Measurements from ENCODE around the gene VPREB3.
A peak's percentile ranks its signal among the peaks of the same experiment; 100 is the strongest.

VPREB3 gene

DNA sequence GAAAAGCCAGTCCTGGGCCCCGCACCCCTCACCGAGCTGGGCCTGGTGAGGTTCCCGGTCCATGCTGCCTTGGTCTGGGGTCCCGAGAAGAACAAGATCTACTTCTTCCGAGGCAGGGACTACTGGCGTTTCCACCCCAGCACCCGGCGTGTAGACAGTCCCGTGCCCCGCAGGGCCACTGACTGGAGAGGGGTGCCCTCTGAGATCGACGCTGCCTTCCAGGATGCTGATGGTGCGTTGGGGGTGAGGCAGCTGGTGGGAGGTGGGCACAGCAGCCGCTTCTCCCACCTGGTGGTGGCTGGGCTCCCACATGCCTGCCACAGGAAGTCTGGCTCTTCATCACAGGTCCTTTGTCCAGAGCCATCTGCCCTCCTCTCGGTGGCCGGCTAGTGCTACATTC is 28.0 kb upstream of the VPREB3 start:
- DNase-seq: no peak

DNA sequence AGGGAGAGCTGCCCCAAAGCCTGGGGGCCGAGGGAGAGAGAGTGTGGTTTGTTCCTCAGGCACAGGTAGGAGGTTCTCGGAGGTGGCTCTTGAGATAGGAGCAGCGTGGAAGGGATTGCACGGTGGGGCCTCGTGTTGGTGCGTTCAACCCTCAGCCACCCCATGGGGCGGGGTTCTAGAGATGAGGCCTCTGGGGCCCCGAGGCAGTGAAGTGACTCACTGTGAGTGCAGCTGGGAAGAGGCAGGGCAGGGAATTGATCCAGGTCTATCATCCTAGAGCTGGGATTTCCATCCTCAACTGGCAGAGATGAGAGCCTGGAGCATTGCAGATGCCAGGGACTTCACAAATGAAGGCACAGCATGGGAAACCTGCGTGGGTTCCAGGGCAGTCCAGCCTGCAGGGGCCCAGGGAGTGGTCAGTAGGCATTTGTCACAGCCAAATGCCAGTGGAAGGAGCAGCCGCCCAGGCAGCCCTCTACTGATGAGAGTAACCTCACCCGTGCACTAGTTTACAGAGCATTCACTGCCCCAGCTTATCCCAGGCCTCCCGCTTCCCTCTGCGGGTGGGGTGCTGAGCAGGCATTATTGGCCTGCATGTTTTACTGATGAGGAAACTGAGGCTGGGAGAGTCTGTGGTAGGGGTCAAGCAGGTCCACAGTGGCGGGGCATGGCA is 27.4 kb upstream of the VPREB3 start:
- DNase-seq: no peak

DNA sequence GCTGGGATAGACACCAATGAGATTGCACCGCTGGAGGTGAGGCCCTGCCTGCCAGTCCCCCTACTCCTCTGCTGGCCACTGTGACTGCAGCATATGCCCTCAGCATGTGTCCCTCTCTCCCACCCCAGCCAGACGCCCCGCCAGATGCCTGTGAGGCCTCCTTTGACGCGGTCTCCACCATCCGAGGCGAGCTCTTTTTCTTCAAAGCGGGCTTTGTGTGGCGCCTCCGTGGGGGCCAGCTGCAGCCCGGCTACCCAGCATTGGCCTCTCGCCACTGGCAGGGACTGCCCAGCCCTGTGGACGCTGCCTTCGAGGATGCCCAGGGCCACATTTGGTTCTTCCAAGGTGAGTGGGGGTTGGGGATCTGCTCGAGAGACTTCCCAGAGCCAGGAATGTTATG is 26.8 kb upstream of the VPREB3 start:
- DNase-seq: no peak

DNA sequence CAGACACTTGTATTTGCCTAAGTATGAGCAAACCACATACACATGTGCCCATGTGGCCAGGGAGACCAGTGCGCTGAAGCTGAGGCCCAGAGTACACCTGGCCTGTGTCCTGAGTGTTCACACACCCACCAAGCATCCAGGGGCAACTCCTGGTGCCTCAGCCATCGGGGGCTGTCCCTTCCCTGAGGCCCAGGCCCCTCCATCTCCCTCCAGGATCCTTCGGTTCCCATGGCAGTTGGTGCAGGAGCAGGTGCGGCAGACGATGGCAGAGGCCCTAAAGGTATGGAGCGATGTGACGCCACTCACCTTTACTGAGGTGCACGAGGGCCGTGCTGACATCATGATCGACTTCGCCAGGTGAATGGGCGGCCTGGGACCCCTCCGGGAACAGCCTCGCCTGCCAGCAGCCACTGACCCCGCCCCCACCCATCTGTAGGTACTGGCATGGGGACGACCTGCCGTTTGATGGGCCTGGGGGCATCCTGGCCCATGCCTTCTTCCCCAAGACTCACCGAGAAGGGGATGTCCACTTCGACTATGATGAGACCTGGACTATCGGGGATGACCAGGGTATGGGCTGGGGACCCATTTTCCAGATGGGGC is 26.0 kb upstream of the VPREB3 start:
- no peak for DNase-seq

DNA sequence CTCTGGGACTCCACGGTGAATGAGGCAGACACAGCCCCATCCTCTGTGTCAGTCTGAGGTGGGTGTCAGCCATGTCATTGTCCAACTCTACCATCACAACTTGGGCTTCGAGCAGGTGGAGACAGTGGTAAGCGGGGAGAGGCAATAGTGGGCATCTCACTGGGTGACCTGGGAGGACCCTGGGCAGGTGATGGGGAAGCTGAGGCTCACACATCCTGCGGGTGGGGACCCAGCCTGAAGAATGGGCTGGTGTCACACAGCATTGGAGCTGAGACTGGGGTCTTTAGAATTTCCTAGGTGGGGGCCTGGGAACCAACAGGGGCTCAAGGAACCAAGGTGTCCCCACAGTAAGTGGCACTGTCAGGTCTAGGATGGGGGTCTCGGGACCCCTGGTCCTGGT is 25.5 kb upstream of the VPREB3 start:
- no peak for DNase-seq

DNA sequence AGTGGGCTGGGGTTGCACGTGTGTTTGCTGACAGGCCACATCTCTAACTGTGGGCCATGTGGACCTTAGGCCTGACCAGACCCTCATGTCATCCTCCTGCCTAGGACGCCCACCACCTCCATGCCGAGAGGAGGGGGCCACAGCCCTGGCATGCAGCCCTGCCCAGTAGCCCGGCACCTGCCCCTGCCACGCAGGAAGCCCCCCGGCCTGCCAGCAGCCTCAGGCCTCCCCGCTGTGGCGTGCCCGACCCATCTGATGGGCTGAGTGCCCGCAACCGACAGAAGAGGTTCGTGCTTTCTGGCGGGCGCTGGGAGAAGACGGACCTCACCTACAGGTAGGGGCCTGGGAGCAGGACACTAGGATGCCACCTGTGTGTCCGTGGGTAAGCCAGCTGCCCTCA is 24.9 kb upstream of the VPREB3 start:
- DNase-seq: no peak

DNA sequence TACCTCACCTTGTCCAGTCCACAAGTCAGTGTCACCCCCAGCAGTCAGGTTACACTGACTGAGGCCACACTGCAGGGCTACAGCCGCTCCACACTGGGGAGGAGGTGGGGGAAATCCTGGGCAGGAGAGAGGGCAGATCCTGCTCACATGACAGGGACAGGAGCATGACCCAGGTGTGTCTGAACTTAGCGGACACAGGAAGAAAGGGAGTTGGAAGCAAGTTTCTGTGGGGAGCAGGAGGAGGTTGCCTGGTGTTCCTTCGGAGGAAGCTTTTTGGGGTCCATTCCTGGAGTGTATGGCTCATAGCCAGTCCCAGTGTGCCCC is 24.3 kb upstream of the VPREB3 start:
- DNase-seq: no peak

DNA sequence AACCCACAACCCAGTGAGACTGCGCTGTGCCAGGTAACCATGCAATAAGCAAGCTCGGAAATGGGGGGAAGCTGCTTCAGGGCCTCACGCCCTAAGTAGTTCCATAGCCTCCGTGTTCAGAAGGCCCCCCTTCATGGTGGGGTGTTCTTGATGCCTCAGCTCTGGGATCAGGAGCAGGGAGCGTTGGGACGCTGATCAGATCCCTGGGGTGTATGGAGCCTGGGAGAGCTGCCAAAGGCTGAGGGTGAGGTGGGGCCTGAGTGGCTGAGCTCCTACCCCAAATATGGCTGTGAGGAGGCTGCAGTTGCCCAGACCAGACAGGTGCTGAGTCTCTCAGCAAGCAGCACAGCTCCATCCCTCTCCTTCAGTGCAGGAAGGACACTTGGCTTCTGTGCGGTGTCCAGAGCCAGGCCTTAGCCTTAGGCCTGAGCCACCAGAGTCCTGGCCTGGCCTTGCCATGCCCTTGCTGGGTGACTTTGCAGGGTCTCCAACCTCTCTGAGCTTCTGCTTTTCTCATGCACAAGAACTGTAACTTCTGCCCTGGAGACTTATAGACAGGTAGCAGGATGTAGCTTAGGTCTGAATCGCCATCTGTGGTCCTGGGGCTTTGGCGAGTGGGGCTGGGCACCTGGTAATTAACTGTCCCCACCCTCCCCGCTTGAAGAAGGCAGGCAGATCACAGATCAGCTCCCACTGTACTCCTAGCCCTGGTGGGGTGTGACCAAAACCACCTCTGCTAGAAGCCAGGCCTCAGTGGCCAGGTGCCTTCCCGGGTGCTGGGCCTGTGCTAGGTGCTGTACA is 23.8 kb upstream of the VPREB3 start:
- DNase-seq: no peak

DNA sequence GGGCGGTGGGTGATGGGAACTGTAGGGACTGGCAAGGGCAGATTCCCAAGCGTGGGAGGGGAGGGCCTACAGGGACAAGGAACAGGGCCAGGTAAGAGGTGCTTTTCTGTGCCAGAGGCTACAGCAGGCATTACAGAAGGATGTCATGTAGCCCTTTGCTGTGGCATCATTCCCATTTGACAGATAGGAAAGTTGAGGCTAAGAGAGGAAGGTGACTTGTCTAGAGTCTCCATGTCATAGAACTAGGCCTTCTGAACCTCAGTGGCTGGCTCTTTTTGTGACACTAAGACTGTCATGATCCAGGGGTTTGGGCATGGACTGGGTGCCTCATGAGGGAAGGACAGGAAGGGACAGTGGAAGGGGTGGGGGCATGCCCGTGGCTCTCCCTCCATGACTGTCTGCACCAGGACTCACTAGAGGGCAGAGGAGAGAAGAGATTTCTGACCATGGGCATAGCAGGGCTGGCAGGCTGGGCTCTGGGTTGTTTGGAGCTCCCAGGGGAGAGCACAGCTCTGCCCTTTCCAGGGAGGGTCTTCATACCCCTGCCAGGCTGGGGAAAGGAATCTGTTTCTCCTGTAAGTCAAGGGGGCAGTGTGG is 21.7 kb upstream of the VPREB3 start:
- no peak for DNase-seq

DNA sequence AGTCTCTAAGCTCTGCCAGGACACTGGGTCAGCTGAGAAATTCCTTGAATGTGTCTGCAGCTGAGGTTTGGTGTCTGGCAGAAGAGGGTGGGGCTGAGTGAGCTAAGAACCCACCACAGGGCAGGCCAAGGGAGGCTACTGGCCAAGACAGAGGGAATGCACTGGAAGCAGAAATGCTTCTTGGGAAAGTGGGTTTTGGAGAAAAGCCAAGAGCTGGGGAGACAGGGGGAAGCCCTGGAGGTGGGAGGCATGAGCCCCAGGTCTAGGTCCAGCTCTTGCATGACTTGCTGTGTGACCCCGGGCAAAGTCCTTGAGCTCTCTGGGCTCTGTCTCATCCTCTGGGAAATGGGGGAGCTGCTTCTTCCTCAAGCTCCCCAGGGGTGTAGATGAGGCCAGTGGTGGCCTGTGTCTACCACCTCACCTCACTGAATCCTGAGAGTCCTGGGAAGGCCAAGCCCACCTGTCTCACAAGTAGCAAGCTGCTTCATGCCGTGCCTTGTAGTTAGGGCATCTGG is 20.8 kb upstream of the VPREB3 start:
- DNase-seq: no peak

DNA sequence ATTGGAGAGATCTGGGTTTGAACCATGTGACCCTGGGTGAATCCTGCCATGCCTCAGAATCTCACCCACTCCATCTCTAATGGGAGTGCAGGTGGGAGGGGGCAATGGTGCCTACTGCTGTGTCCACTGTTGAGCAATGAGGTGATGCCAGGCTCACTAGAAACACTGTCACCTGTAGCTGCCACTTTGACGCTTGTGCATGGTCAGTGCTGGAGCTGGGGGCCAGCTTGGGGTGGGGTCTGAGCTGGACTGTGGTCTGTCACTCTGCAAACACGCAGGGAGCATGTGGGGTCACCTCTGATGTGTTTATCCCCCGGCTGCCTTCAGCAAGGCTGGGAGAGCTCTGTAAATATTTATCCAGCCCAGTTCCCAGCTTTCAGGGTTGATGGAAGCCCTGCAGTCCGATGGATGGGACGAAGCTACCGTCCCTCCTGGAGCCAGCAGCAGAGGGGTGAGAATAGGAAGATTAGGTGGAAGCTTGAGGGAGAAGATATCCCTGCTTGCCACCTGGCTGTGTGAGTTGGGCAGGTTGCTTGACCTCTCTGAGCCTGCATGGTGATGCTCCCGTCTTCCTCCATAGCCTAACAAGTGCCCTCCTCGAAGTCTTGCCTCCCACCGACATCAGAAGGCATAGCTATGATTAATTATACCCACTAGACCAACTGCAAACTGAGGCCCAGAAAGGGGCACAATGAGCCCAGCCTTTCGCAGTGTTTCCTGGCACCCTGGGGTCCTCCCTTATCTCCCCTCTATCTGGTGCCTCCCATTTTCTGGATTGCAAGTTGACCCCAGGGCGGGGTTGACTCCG is 20.1 kb upstream of the VPREB3 start:
- DNase-seq: no peak

DNA sequence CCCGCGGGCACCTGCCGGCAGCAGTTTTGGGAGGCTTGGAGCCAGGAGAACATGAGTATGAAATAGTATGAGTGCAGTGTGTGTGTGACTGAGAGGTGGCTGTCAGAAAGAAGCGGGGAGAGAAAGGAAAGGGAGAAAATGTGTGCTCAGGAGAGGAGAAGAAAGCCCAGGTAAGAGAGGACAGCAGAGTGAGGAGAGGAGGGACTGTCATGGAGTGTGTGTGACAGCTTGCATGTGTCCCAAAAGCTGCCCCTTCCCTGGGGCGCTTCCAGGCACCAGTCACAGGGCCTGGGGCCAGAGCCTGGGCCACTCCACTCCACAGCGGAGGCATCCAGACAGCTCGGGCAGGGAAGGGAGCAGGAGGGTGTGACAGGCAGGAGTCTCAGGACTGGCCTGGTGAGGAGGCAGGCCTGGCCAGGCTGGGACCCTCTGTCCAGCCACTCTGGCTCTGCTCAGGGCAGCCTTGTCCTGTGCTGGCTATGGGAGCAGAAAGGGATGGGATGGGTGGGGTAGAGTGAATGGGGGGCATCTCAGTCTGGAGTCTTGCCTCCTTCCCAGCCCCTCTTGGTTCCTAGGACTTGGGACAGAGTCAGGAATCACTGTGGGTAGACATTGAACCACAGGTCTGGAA is 19.4 kb upstream of the VPREB3 start:
- DNase-seq: no peak

DNA sequence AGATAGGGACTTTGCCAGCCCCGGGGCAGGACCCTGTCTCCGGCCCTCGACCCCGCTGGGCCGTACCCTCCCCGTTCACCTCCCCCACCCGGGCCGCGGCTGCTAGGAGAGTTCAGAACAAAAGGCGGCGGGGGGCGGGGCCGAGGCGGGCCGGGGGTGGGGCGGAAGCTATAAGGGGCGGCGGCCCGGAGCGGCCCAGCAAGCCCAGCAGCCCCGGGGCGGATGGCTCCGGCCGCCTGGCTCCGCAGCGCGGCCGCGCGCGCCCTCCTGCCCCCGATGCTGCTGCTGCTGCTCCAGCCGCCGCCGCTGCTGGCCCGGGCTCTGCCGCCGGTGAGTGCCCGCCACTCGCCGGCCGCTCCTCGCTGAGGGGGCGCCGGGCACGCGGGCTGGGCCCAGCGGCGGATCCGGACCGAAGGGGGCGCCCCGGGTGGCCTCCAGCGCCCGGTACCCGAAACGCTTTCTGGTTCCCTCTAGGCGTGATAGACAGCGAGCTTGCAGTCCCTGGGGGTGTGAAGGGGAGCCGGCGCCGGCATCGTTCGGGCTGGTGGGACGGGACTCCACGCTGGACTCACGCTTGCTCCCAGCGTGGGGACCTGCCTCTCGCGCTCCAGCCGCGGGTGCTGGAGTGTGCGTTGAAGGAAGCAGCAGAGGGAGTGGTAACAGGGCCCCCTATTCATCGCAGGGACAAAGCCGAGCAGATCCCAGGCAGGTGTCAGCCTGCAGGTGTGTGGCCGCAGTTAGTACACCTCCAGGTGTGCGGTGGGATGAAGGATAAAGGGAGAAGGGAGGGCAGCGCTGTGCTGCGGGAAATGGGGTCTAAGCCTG is 18.6 kb upstream of the VPREB3 start, which contains the start of gene MMP11:
TSS of gene MMP11 (plus strand) at position 201 of the 825 bp plus-strand sequence. CDS start at position 223, 22 bp downstream.
- peak; percentile 72 for DNase-seq

DNA sequence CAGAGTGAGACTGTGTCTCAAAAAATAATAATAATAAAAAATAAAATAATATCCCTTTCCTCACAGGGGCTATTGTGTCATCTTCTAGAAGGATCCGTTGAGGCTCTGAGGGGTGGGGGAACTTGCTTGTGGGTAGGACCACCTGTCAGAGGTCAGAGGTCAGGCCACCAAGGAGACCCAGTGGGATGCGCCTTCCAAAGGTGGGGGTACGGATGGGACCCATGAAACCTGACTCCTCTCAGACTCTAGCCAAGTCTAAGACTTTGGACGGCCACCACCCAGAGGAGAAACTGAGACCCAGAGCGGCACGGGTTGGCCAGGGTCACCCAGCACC is 18.1 kb upstream of the VPREB3 start:
- DNase-seq: no peak

DNA sequence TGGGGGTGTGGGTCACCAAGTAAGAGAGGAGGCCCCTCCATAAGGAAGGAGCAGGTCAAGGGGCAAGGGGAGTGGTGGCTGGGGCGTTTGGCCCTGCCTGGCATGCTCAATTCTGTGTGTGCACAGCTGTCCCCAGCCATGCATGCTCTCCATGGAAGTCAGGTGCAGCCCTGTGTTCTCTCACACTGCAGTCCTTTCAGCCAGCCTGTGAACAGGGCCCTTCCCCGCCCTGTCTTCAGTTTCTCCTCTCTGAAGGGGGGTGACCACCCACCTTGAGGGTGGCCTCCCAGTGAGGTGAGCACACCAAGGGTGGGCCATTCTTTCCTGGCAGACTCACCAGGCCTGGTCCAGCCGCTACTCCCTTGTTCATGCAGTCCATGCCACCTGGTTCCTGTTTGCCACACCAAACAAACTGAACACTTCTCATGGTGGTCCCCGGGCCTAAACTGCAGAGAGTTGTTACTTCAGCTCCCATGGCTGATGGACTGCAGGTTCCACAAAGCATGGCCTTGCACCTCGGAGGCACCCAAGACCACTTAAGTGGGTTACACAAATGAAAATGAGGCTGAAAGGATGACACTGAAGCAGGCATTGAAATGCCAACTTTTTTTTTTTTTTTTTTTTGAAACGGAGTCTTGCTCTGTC is 15.2 kb upstream of the VPREB3 start:
- no peak for DNase-seq

DNA sequence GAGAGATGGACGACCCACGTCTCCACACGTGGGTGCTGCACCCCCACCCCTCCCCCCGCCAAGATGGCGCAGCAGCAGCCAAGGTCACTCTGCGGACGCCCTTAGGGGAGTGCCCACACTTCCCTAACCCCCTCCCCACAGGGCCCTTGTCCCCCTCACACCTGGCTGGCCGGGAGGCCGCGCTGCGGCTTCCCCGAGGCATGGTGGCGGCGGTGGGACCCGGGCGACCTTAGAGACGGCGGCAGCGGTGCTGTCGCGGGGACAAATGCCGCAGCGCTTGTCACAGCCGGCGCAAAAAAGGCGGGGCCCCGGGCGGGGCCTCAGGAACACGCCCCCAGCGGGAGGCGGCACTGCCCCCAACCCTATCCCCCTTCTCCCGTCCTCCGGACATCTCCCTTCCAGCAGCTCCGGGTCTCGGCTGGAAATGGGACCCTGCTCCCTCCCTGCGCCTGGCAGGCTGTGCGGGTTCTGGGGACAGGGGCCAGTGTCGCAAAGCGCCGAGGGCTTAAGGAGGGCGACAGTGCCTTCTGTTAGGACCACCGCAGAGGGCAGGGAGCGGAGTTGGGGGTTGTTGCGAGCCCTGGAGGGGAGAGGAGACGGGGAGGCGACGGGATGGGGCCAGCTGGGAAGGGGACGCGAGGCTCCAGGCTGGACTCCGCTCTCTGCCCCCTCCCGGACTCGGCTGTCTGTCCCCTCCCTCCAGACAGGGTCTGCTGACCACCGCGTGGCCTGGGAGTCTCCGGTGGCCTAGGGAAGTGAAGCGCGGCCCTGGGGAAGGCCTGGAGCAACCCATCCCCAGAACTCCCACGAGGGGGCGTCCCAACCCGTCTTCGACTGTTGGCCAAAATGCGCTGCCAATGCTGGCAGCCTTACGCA is 13.7 kb upstream of the VPREB3 start, which contains the start of gene CHCHD10:
TSS of gene CHCHD10 (minus strand) at position 300 of the 876 bp plus-strand sequence. CDS start at position 202, 98 bp downstream.
- peak; percentile 90 for DNase-seq

DNA sequence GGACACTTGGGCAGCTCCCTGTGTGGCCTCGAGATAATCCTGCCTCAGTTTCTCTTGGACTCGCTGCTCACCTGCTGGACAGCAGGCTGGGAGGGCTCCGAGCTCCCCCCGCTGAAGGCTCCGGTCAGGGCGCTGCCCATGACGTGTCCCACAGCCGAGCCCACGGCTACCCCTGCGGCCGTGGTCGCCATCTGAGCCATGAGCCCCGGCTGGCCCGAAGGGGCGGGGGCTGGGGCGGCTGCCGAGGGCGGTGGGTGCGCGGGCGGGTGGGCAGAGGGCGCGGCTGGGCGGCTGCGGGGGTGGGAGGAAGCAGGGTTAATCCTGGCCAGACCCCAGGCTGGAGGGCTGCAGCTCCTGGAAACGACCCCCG is 13.1 kb upstream of the VPREB3 start:
- no peak for DNase-seq

DNA sequence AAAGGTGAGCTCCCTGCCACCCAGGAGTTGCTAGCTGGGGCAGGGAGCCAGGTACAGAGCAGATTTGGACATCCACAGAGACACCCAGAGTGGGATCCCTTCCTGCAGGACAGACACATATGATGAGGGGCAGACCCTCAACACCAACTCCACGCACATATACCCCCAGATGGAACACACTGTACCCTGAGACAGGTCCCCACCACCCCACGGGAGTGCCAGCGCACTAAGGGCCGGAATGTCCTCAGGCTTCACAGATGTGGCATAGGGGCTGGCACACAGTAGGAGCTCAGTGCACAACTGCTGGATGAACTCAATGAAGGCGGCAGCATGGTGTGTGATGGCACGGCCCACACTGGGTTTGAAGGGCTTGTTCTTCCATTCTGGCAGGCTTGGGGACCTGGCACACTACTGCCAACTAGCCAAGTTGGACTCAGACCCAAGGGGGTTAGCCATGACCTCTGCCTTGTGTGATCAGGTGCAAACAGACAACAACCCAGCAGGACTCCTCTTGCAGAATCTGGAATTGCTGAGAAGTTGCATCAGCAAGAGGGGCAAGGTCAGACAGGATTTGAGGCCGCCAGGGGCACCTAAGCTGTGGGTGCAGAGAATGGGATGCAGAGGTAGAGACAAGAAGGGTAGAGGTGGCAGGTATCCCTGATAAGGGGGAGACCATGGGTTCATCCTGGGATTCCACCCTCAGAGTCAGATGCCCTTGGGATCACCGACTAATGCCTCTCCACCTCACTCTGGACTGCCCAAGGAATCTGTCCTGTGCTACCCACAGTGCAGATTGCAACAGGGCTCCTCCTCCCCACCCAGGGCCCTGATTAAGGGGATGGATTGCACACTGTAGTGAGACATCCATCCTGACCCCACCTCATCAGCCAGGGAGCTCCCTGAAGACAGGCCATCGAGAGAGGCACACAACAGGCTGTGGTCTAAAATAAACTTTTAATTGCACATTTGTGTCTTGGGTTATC is 11.0 kb upstream of the VPREB3 start:
- DNase-seq: no peak

DNA sequence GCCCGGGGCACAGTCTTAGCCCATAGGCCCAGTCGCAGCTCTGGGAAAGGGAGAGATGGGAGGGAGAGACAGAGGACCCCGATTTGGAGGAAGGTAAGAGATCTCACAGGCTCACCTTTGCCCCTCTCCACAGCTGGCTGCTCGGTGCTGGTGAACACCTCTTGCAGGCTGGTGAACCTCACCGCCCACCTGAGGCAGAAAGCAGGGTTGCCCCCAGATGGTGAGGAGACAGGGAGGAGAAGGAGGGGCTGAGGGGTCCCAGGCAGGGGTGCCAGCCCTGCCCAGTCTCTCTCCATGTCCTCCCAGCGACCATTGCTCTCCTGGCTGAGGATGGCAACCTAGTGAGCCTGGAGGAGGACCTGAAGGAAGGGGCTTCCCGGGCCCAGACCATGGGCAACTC is 9.7 kb upstream of the VPREB3 start:
- DNase-seq: no peak

Measured in NCI-H82 (cell line).